Keratinocyte (primary cell): Measurements from ENCODE around the gene EYS. TPM values are rescaled to one million over a fixed set of nuclear protein-coding genes. Genes with fewer than 3 reads are reported as not detected.

Experiments used
- DNase-seq: peaks from one replicate; pipeline ENCODE4 v3.0.0-alpha.2; 2011; ENCODE audit warnings: low read depth, missing footprints, low spot score
- FAIRE-seq: peaks from 2 replicates; lab custom pipeline; 2011; peaks lifted over from hg19 to GRCh38; lab: Jason Lieb, UNC
- H2AFZ ChIP-seq: 2 replicates; pipeline ENCODE4 v1.6.0; 2012; ENCODE audit warnings: low read length, control low read depth, inconsistent platforms; ENCODE audit not compliant: control insufficient read depth
- H3K27ac ChIP-seq: 2 replicates; pipeline ENCODE4 v1.5.1; 2011; ENCODE audit warnings: low read length; ENCODE audit not compliant: control insufficient read depth, insufficient read depth
- H3K27me3 ChIP-seq: 3 replicates; pipeline ENCODE4 v1.6.0; 2011; ENCODE audit warnings: low read length; ENCODE audit not compliant: control insufficient read depth, insufficient read depth; ENCODE audit errors: extremely low read depth
- H3K36me3 ChIP-seq, 2 experiments: 2 replicates in 1 of 2; 3 replicates in 1 of 2; pipeline ENCODE4 v1.5.1; 2011; ENCODE audit warnings: low read length in 2 of 2, mild to moderate bottlenecking in 1 of 2; ENCODE audit not compliant: control insufficient read depth in 2 of 2, insufficient read depth in 2 of 2; ENCODE audit errors: extremely low read depth in 1 of 2
- H3K4me1 ChIP-seq: 3 replicates; pipeline ENCODE4 v1.5.1; 2011; ENCODE audit warnings: low read length; ENCODE audit not compliant: control insufficient read depth, insufficient read depth; ENCODE audit errors: extremely low read depth
- H3K4me2 ChIP-seq: 3 replicates; pipeline ENCODE4 v1.6.0; 2011; ENCODE audit warnings: low read depth, low read length; ENCODE audit not compliant: control insufficient read depth, insufficient read depth; ENCODE audit errors: extremely low read depth
- H3K4me3 ChIP-seq, 3 experiments: fragments of 200-600 bp in 1 of 3; sonication (generic) in 1 of 3; 2 replicates in 2 of 3; 3 replicates in 1 of 3; pipeline ENCODE4 v1.5.1; 2011 to 2016; ENCODE audit warnings: low read length in 3 of 3, mild to moderate bottlenecking in 3 of 3, control low read depth in 2 of 3, inconsistent platforms in 1 of 3, low read depth in 1 of 3, mixed read lengths in 1 of 3, mixed run types in 1 of 3, moderate library complexity in 1 of 3; ENCODE audit not compliant: control insufficient read depth in 2 of 3, insufficient read depth in 2 of 3; ENCODE audit errors: extremely low read depth in 1 of 3
- H3K79me2 ChIP-seq: 2 replicates; pipeline ENCODE4 v1.6.0; 2012; ENCODE audit warnings: low read length; ENCODE audit not compliant: control insufficient read depth, insufficient read depth
- H3K9ac ChIP-seq: 3 replicates; pipeline ENCODE4 v1.6.0; 2011; ENCODE audit warnings: low read length; ENCODE audit not compliant: control insufficient read depth, insufficient read depth; ENCODE audit errors: extremely low read depth
- H3K9me1 ChIP-seq: 3 replicates; pipeline ENCODE4 v1.6.0; 2011; ENCODE audit warnings: low read length; ENCODE audit not compliant: control insufficient read depth, insufficient read depth; ENCODE audit errors: extremely low read depth
- H3K9me3 ChIP-seq: 2 replicates; pipeline ENCODE4 v1.5.1; 2012; ENCODE audit warnings: low read depth, low read length; ENCODE audit not compliant: control insufficient read depth
- H4K20me1 ChIP-seq: 3 replicates; pipeline ENCODE4 v1.6.0; 2011; ENCODE audit warnings: low read length; ENCODE audit not compliant: control insufficient read depth, insufficient read depth; ENCODE audit errors: extremely low read depth
- EZH2 ChIP-seq: IDR thresholded peaks from one replicate; pipeline ENCODE4 v1.6.1; 2012; ENCODE audit warnings: inconsistent platforms, mild to moderate bottlenecking, low read length, moderate library complexity
- dilution Hi-C: fragments of 300-500 bp; cut with MboI; formaldehyde crosslinking; loops from one replicate; pipeline ENCODE4 v1.7.0; 2020; ENCODE audit warnings: low sequenced_read_pairs; ENCODE audit not compliant: extremely low pct_ligation_motif_present
- polyA plus RNA-seq, 5 experiments: library from polyadenylated mRNA; depleted of rRNA in 3 of 5; stranded (reverse) in 3 of 5; stranded (forward) in 1 of 5; unstranded in 1 of 5; fragments of >200 nt; gene quantifications; 1 replicate in 1 of 5; 2 replicates in 3 of 5; 3 replicates in 1 of 5; pipeline versions ENCODE4 v1.2.1 to v1.2.3, GENCODE V29; 2011 to 2012; ENCODE audit warnings: missing spikeins in 2 of 5, low read depth in 1 of 5, low replicate concordance in 1 of 5
- TF ChIP-seq, protein P1 (sequence below), 3 experiments: IDR thresholded peaks in 1 of 3; conservative IDR thresholded peaks in 1 of 3; optimal IDR thresholded peaks in 1 of 3; 2 replicates in 2 of 3; 3 replicates in 1 of 3; pipeline versions ENCODE3 to v1.5.1; 2011; ENCODE audit warnings: low read length in 3 of 3, mild to moderate bottlenecking in 3 of 3, moderate library complexity in 2 of 3, control low read depth in 1 of 3, inconsistent platforms in 1 of 3; ENCODE audit not compliant: insufficient read depth in 2 of 3; ENCODE audit errors: extremely low read depth in 1 of 3

The EYS gene
- polyA plus RNA-seq, 1 donor (not counting 4 experiments of a cell fraction or from before 2014, with no cell fraction given), result 0.34 TPM

DNA sequence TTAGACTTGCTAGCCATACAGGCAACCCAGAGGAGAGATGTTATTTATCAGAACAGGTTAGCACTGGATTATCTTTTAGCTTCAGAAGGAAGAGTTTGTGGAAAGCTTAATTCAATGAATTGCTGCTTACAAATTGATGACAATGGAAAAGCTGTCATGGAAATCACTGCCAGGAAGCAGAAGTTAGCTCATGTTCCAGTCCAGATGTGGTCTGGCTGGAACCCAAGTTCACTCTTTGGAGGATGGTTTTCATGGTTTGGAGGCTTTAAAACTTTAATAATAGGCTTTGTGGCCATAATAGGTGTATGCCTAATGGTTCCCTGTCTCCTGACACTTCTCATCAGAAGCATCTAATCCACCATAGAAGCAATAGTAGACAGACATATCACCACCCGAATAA lies 1372.4 kb downstream of the EYS start:
- Histone ChIP-seq H3K9ac (no peak overlapping the region), H3K27me3 (no peaks in the 10 kb centered on the region), H3K9me3 (no peaks in the 10 kb centered on the region), H4K20me1 (no peaks in the 10 kb centered on the region), H3K36me3 (no peaks in the 10 kb centered on the region), H3K9me1 (no peaks in the 10 kb centered on the region), H2AFZ (no peak overlapping the region), H3K4me1 (no peaks in the 10 kb centered on the region), H3K27ac (no peak overlapping the region), H3K4me2 (no peak overlapping the region), H3K4me3 (no peak overlapping the region), H3K79me2 (no peaks in the 10 kb centered on the region)
- dilution Hi-C loops, result no loop called here
- TF ChIP-seq, protein P1, sequence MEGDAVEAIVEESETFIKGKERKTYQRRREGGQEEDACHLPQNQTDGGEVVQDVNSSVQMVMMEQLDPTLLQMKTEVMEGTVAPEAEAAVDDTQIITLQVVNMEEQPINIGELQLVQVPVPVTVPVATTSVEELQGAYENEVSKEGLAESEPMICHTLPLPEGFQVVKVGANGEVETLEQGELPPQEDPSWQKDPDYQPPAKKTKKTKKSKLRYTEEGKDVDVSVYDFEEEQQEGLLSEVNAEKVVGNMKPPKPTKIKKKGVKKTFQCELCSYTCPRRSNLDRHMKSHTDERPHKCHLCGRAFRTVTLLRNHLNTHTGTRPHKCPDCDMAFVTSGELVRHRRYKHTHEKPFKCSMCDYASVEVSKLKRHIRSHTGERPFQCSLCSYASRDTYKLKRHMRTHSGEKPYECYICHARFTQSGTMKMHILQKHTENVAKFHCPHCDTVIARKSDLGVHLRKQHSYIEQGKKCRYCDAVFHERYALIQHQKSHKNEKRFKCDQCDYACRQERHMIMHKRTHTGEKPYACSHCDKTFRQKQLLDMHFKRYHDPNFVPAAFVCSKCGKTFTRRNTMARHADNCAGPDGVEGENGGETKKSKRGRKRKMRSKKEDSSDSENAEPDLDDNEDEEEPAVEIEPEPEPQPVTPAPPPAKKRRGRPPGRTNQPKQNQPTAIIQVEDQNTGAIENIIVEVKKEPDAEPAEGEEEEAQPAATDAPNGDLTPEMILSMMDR (optimal IDR thresholded peaks at IDR 0.05 in 1 of 3, IDR thresholded peaks at IDR 0.05 in 1 of 3, conservative IDR thresholded peaks at IDR 0.05 in 1 of 3; ENCODE audit: extremely low read depth in 1 of 3, insufficient read depth in 2 of 3, low read length in 3 of 3), result no peak
- no peak for TF ChIP-seq EZH2
- DNase-seq, result no peak
- FAIRE-seq, result no peak

DNA sequence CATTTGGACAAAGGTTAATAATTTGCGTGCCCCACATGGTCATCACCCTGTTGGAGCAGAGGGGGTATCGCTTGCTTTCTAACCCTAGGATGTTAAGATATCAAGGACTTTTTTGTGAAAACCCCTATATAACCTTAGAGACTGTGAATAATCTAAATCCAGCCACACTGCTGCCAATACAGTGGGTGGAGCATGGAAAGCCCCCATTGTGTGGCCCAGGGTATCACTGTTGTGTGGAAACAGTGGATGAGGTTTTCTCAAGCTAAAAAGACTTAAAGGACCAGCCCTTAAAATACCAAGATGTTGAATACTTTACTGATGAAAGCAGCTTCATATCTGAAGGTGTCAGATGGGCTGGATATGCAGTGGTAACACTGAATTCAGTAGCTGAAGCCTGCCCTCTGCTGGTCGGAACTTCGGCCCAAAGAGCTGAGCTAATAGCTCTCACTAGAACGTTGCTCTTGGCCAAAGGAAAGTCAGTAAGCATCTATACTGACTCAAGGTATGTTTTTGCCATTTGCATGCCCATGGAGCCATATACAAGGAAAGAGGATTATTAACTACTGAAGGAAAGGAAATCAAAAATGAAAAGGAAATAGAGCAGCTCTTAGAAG lies 1376.2 kb downstream of the EYS start:
- dilution Hi-C loops, result no loop called here
- no peak for DNase-seq
- FAIRE-seq, result no peak
- Histone ChIP-seq H4K20me1 (no peaks in the 10 kb centered on the region), H3K4me1 (no peaks in the 10 kb centered on the region), H3K27me3 (no peaks in the 10 kb centered on the region), H3K27ac (no peak overlapping the region), H3K4me2 (no peak overlapping the region), H3K9ac (no peak overlapping the region), H3K9me3 (no peaks in the 10 kb centered on the region), H3K4me3 (no peak overlapping the region), H3K36me3 (no peaks in the 10 kb centered on the region), H2AFZ (no peak overlapping the region), H3K9me1 (no peaks in the 10 kb centered on the region), H3K79me2 (no peaks in the 10 kb centered on the region)
- no peak for TF ChIP-seq EZH2
- TF ChIP-seq, protein P1 (optimal IDR thresholded peaks at IDR 0.05 in 1 of 3, IDR thresholded peaks at IDR 0.05 in 1 of 3, conservative IDR thresholded peaks at IDR 0.05 in 1 of 3; ENCODE audit: extremely low read depth in 1 of 3, insufficient read depth in 2 of 3, low read length in 3 of 3), result peak; percentile 61 to 70 (median 66)
